PC-3 (cell line): ENCODE measurements around the gene PHC2.

ENCODE experiments used
- CTCF ChIP-seq: fragments of 300-600 bp; sonication (generic); conservative IDR thresholded peaks from 2 replicates; pipeline ENCODE4 v1.5.1; 2017; ENCODE audit warnings: antibody characterized with exemption, low read depth, mild to moderate bottlenecking, low read length
- EZH2 ChIP-seq: fragments of 300-600 bp; sonication (generic); IDR thresholded peaks from one replicate; pipeline ENCODE4 v1.6.1; 2017; ENCODE audit warnings: antibody characterized with exemption, mild to moderate bottlenecking, low read length; ENCODE audit not compliant: unreplicated experiment
- EZH2phosphoT487 ChIP-seq: fragments of 300-600 bp; sonication (generic); IDR thresholded peaks from 2 replicates; pipeline ENCODE4 v1.6.1; 2018; ENCODE audit warnings: mild to moderate bottlenecking, antibody characterized with exemption, low read length, borderline replicate concordance

- TF ChIP-seq CTCF = no peak
- no peak for TF ChIP-seq EZH2
- TF ChIP-seq EZH2phosphoT487 = no peak
Measured at GRCh38 chr1:33365560-33365997, 65.3 kb downstream of the PHC2 start.
